Osteoblast (primary cell): Measurements from ENCODE around the gene TMEM161B. TPM values are rescaled to one million over a fixed set of nuclear protein-coding genes. Genes with fewer than 3 reads are reported as not detected.

Source experiments
- DNase-seq: peaks from one replicate; pipeline ENCODE4 v3.0.0; 2011; ENCODE audit warnings: low spot score, mixed read lengths; ENCODE audit not compliant: insufficient read length; ENCODE audit errors: missing footprints
- H2AFZ ChIP-seq: 2 replicates; pipeline ENCODE4 v1.6.0; 2011; ENCODE audit warnings: mild to moderate bottlenecking, low read length
- H3K27ac ChIP-seq: 2 replicates; pipeline ENCODE4 v1.5.1; 2011; ENCODE audit warnings: mild to moderate bottlenecking, low read depth, low read length, moderate library complexity
- H3K27me3 ChIP-seq: 2 replicates; pipeline ENCODE4 v1.6.0; 2012; ENCODE audit warnings: mild to moderate bottlenecking, control low read depth, inconsistent platforms, low read length, moderate library complexity; ENCODE audit not compliant: insufficient read depth
- H3K36me3 ChIP-seq: 2 replicates; pipeline ENCODE4 v1.5.1; 2011; ENCODE audit warnings: mild to moderate bottlenecking, low read length, control low read depth, moderate library complexity; ENCODE audit not compliant: insufficient read depth
- H3K4me1 ChIP-seq: 2 replicates; pipeline ENCODE4 v1.5.1; 2011; ENCODE audit warnings: mild to moderate bottlenecking, low read length, control low read depth, moderate library complexity; ENCODE audit not compliant: insufficient read depth
- H3K4me2 ChIP-seq: 2 replicates; pipeline ENCODE4 v1.6.0; 2011; ENCODE audit warnings: mild to moderate bottlenecking, low read length; ENCODE audit not compliant: insufficient read depth
- H3K4me3 ChIP-seq: fragments of 200-600 bp; sonication (generic); 3 replicates; pipeline ENCODE4 v1.5.1; 2012; ENCODE audit warnings: mild to moderate bottlenecking, low read length, inconsistent platforms; ENCODE audit not compliant: insufficient read depth
- H3K79me2 ChIP-seq: 2 replicates; pipeline ENCODE4 v1.6.0; 2012; ENCODE audit warnings: mild to moderate bottlenecking, low read length, control low read depth, inconsistent platforms; ENCODE audit not compliant: insufficient read depth
- H3K9me3 ChIP-seq: 2 replicates; pipeline ENCODE4 v1.5.1; 2011; ENCODE audit warnings: low read depth, low read length, control low read depth
- H4K20me1 ChIP-seq: 2 replicates; pipeline ENCODE4 v1.6.0; 2012; ENCODE audit warnings: mild to moderate bottlenecking, low read length, control low read depth; ENCODE audit not compliant: insufficient read depth
- total RNA-seq: library from RNA; depleted of rRNA; stranded (reverse); fragments of >200 nt; gene quantifications from 2 replicates; pipeline ENCODE4 v1.2.3, GENCODE V29; 2012
- TF ChIP-seq, protein P1 (sequence below): IDR thresholded peaks from 2 replicates; pipeline ENCODE4 v1.5.1; 2011; ENCODE audit warnings: mild to moderate bottlenecking, low read depth, low read length, moderate library complexity; ENCODE audit errors: extremely low read depth

TMEM161B gene
- total RNA-seq, 1 donor = 17.4 TPM

DNA sequence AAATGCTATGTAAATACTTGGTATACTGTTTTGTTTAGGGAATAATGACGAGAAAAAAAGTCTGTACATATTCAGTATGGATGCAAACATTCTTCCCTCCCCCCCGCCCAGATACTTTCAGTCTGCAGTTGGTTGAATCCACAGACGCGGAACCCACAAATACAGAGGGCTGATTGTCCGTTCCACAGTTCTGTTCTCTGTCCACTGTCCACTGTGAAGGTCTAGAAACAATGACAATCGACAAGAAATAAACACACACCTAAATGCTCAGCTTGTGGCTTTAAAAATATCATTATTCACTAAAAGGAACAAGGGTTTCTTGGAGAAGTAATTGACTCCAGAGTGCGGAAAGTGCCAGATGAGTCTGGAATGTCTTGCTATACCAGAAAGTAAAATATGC lies 109.1 kb downstream of the TMEM161B start:
- no peak overlapping the region for H2AFZ ChIP-seq
- no peak overlapping the region for H3K27ac ChIP-seq
- no peaks in the 10 kb centered on the region for H3K27me3 ChIP-seq
- no peak overlapping the region for H3K4me2 ChIP-seq
- H3K79me2 ChIP-seq = no peaks in the 10 kb centered on the region
- H3K4me3 ChIP-seq = no peak overlapping the region
- no peaks in the 10 kb centered on the region for H3K4me1 ChIP-seq
- H4K20me1 ChIP-seq = no peaks in the 10 kb centered on the region
- H3K9me3 ChIP-seq = no peaks in the 10 kb centered on the region
- no peak for DNase-seq
- H3K36me3 ChIP-seq = no peaks in the 10 kb centered on the region
- TF ChIP-seq, protein P1, sequence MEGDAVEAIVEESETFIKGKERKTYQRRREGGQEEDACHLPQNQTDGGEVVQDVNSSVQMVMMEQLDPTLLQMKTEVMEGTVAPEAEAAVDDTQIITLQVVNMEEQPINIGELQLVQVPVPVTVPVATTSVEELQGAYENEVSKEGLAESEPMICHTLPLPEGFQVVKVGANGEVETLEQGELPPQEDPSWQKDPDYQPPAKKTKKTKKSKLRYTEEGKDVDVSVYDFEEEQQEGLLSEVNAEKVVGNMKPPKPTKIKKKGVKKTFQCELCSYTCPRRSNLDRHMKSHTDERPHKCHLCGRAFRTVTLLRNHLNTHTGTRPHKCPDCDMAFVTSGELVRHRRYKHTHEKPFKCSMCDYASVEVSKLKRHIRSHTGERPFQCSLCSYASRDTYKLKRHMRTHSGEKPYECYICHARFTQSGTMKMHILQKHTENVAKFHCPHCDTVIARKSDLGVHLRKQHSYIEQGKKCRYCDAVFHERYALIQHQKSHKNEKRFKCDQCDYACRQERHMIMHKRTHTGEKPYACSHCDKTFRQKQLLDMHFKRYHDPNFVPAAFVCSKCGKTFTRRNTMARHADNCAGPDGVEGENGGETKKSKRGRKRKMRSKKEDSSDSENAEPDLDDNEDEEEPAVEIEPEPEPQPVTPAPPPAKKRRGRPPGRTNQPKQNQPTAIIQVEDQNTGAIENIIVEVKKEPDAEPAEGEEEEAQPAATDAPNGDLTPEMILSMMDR = no peak

DNA sequence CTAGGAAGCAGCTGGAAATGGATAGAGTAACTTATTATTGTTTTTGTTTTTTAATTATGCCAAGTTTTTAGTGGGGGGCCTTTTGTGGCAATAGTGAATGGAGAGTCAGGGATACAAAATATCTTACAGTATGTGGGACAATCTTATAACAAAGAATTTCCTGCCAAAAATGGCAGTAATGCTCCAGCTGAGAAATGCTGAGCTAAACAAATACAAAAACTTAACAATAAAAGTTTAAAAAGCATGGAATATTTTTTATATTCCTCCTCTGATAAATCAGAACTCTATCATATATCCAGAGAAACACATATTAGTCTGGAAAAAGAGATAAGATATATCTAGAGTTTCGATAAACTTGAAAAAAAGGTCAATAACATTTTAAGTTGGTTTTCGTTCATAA lies 110.6 kb downstream of the TMEM161B start:
- DNase-seq = no peak
- Histone ChIP-seq H2AFZ (no peak overlapping the region), H4K20me1 (no peaks in the 10 kb centered on the region), H3K36me3 (no peaks in the 10 kb centered on the region), H3K27me3 (no peaks in the 10 kb centered on the region), H3K27ac (no peak overlapping the region), H3K4me3 (no peak overlapping the region), H3K4me1 (no peaks in the 10 kb centered on the region), H3K9me3 (no peaks in the 10 kb centered on the region), H3K79me2 (no peaks in the 10 kb centered on the region), H3K4me2 (no peak overlapping the region)
- TF ChIP-seq, protein P1 = no peak

DNA sequence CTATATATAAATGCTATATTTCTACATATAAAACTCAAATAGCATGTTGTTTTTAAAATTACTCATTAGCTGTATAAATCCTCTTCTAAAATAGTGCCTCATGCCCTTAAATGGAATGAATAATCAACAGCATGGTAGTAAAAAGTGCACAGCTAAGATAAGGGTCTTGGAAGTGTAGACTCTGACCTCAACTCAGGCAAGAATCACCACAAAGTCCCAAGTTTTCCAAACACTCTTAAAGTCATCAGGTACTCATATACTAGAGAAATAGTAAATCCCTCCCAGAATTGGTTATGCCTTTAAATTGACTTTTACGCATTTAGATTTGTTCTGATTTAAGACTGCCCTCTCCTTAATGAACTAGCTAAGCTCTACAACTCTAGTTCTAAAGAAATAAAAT lies 113.8 kb downstream of the TMEM161B start:
- H4K20me1 ChIP-seq = no peaks in the 10 kb centered on the region
- H3K9me3 ChIP-seq = no peaks in the 10 kb centered on the region
- H3K4me2 ChIP-seq = no peak overlapping the region
- no peak for DNase-seq
- no peak overlapping the region for H3K4me3 ChIP-seq
- no peaks in the 10 kb centered on the region for H3K4me1 ChIP-seq
- H3K27ac ChIP-seq = no peak overlapping the region
- TF ChIP-seq, protein P1 = no peak
- no peaks in the 10 kb centered on the region for H3K27me3 ChIP-seq
- no peaks in the 10 kb centered on the region for H3K36me3 ChIP-seq
- H3K79me2 ChIP-seq = no peaks in the 10 kb centered on the region
- no peak overlapping the region for H2AFZ ChIP-seq

DNA sequence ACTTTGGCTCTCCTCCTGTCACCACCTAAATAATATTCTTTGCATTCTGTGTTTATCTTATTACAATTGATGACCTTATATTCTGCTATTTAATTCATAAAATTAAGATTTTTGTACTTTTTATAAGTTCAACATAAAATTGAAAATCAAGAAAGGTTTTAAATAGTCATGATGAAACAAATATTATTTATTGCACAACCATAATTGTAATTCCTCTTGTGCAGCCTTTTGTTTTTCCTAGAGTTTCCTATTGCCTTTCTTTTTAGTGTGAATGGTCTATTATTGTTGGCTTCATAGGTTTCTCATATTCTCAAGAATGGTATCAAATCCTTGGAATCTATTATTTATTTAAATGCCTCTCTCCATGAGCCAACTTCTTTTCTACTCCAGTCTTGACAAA lies 117.9 kb downstream of the TMEM161B start:
- Histone ChIP-seq H4K20me1 (no peaks in the 10 kb centered on the region), H2AFZ (no peak overlapping the region), H3K27ac (no peak overlapping the region), H3K4me3 (no peak overlapping the region), H3K4me2 (no peak overlapping the region), H3K9me3 (no peaks in the 10 kb centered on the region), H3K27me3 (peaks cover 11% of the 10 kb centered on the region), H3K79me2 (no peaks in the 10 kb centered on the region), H3K36me3 (no peaks in the 10 kb centered on the region), H3K4me1 (no peaks in the 10 kb centered on the region)
- TF ChIP-seq, protein P1 = no peak
- no peak for DNase-seq
